Activated CD4-positive, alpha-beta T cell treated with anti-CD3 and anti-CD28 coated beads for 36 hours (primary cell): ENCODE data around the gene OPHN1. TPM values are rescaled to one million over a fixed set of nuclear protein-coding genes. Genes with fewer than 3 reads are reported as not detected.

Experiments
- ATAC-seq: fragments of 200-7000 bp; cut with Tn5 transposase; one replicate; pipeline ENCODE4 v1.10.0; 2021; ENCODE audit warnings: mild to moderate bottlenecking, moderate library complexity
- CTCF ChIA-PET: fragments of 350-600 bp; sonication (Branson Sonifier 250); formaldehyde crosslinking; loops from one replicate; lab custom pipeline; 2021; ENCODE audit warnings: antibody characterized with exemption; lab: Charles Lee
- POLR2A ChIA-PET: fragments of 350-600 bp; sonication (Branson Sonifier 250); formaldehyde crosslinking; loops from one replicate; lab custom pipeline; 2021; ENCODE audit warnings: antibody characterized with exemption, inconsistent platforms; lab: Charles Lee
- DNase-seq: peaks from one replicate; pipeline ENCODE4 v3.0.0-alpha.2; 2020
- H3K27ac Mint-ChIP-seq: one replicate; pipeline ENCODE4 v1.8.0; 2021; ENCODE audit warnings: mixed read lengths
- H3K27me3 Mint-ChIP-seq: one replicate; pipeline ENCODE4 v1.8.0; 2021; ENCODE audit warnings: mixed read lengths
- H3K36me3 Mint-ChIP-seq: one replicate; pipeline ENCODE4 v1.8.0; 2021; ENCODE audit warnings: low read depth, mixed read lengths
- H3K4me1 Mint-ChIP-seq: one replicate; pipeline ENCODE4 v1.8.0; 2021; ENCODE audit warnings: mixed read lengths
- H3K4me3 Mint-ChIP-seq: one replicate; pipeline ENCODE4 v1.8.0; 2021; ENCODE audit warnings: mild to moderate bottlenecking, moderate library complexity, mixed read lengths
- H3K9me3 Mint-ChIP-seq: one replicate; pipeline ENCODE4 v1.8.0; 2021; ENCODE audit warnings: low read depth, mixed read lengths
- intact Hi-C, 2 experiments: fragments of 100-400 bp; cut with DNase I in 1 of 2; cut with micrococcal nuclease in 1 of 2; formaldehyde crosslinking; loops; one replicate each; pipeline versions ENCODE4 v1.14.2 to v1.15.1; 2022 to 2024; cut with DNase I, micrococcal nuclease
- total RNA-seq, 2 experiments: library from RNA; stranded (reverse); gene quantifications; one replicate each; pipeline ENCODE4 v1.2.3, GENCODE V29; 2021

Gene OPHN1
- total RNA-seq, 2 experiments from 2014 or later: 0.04 to 0.07 TPM

GRCh38 chrX:68421636-68422035, 11.7 kb downstream of the OPHN1 start:
- Mint-ChIP-seq H3K9me3 (no peaks in the 10 kb centered on the region), H3K27ac (no peak overlapping the region), H3K4me1 (no peaks in the 10 kb centered on the region), H3K4me3 (no peak overlapping the region), H3K36me3 (no peaks in the 10 kb centered on the region), H3K27me3 (peaks cover 2% of the 10 kb centered on the region)
- ATAC-seq (no peak), DNase-seq (no peak)
- intact Hi-C loops: no loop called here
- ChIA-PET POLR2A (no interaction called here), CTCF (no interaction called here)

GRCh38 chrX:68420559-68420958, 12.7 kb downstream of the OPHN1 start:
- CTCF ChIA-PET: no interaction called here
- Mint-ChIP-seq H3K36me3 (no peaks in the 10 kb centered on the region), H3K9me3 (no peaks in the 10 kb centered on the region), H3K4me1 (no peaks in the 10 kb centered on the region), H3K4me3 (no peak overlapping the region), H3K27ac (no peak overlapping the region), H3K27me3 (peaks cover 2% of the 10 kb centered on the region)
- POLR2A ChIA-PET: no interaction called here
- DNase-seq: no peak
- intact Hi-C loops: no loop called here
- ATAC-seq: no peak

GRCh38 chrX:68419975-68420374, 13.3 kb downstream of the OPHN1 start:
- ChIA-PET POLR2A (no interaction called here), CTCF (no interaction called here)
- Mint-ChIP-seq H3K4me1 (no peaks in the 10 kb centered on the region), H3K27ac (no peak overlapping the region), H3K9me3 (no peaks in the 10 kb centered on the region), H3K36me3 (no peaks in the 10 kb centered on the region), H3K4me3 (no peak overlapping the region), H3K27me3 (peaks cover 2% of the 10 kb centered on the region)
- DNase-seq: no peak
- intact Hi-C loops: no loop called here
- ATAC-seq: no peak

DNA sequence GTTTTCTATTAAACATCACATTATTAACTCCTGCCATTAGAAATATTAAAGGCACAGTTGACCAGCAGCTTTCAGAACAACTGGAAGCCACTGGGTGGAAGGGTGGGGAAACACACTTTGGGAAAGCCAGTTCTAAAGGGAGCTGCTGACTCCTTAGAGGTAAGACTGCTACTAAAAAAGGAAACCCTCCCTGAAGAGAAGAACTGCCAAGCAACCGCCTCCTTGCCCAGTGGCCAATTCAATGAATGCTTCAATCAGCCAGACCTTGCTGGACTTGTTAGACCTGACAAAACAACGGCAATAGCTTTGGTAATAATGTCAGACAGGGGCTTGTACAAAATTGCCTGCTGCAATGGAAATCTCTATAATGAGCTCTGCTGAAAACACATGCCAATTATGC, 15.6 kb downstream of the OPHN1 start:
- ChIA-PET POLR2A (no interaction called here), CTCF (interaction anchor here (0.7 kb wide), 1 partner anchor 273 kb away, joined by 3 read pairs; no protein-coding TSS in a partner anchor)
- ATAC-seq (no peak), DNase-seq (no peak)
- no peak overlapping the region for H3K27ac Mint-ChIP-seq
- intact Hi-C loops: no loop called here
- no peaks in the 10 kb centered on the region for H3K9me3 Mint-ChIP-seq
- H3K27me3 Mint-ChIP-seq: peaks cover 2% of the 10 kb centered on the region
- no peaks in the 10 kb centered on the region for H3K36me3 Mint-ChIP-seq
- H3K4me3 Mint-ChIP-seq: no peak overlapping the region
- H3K4me1 Mint-ChIP-seq: no peaks in the 10 kb centered on the region

DNA sequence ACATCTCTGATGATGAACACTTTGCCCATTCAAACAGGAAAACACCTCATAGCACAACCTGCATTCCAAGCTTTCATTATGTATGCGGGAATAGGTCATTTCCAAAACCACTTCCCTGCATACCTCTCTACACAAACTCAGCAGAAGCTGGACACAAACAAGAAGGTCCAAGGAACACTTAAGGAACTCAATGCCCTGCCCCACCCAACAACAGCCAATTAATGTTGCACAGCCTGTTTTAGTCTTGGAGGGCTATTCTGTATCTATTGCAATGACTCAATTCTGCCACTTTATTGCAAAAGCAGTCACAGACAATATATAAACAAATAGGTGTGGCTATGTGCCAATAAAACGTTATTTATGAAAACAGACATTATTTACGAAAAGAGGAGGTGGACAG, 16.7 kb downstream of the OPHN1 start:
- POLR2A ChIA-PET: no interaction called here
- CTCF ChIA-PET: no interaction called here
- intact Hi-C loops: no loop called here
- Mint-ChIP-seq H3K27ac (no peak overlapping the region), H3K4me1 (no peaks in the 10 kb centered on the region), H3K36me3 (no peaks in the 10 kb centered on the region), H3K4me3 (no peak overlapping the region), H3K27me3 (peaks cover 2% of the 10 kb centered on the region), H3K9me3 (no peaks in the 10 kb centered on the region)
- ATAC-seq (no peak), DNase-seq (no peak)

DNA sequence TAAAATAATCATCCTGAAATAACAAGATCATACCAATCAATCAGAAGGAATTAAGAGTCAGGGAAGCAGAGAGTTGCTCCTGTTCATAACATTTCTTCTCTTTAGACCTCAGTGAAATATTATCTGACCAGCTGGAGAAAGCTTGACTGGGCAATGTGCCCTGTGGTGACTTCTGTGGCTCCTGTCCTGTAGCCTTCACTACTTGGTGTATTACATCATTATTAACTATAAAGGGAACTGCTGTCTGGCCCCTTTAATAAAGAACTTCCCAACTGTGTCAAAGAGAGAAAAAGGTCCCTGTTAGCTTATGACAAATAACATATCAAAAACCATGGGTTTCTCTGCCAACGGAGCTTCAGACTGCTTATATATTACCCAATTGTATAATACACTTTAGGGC, 18.0 kb downstream of the OPHN1 start:
- Mint-ChIP-seq H3K27ac (no peak overlapping the region), H3K9me3 (no peaks in the 10 kb centered on the region), H3K4me1 (no peaks in the 10 kb centered on the region), H3K36me3 (no peaks in the 10 kb centered on the region), H3K4me3 (no peak overlapping the region), H3K27me3 (peaks cover 2% of the 10 kb centered on the region)
- no peak for ATAC-seq
- POLR2A ChIA-PET: no interaction called here
- CTCF ChIA-PET: interaction anchor here (0.5 kb wide), 1 partner anchor 671 kb away, joined by 3 read pairs; no protein-coding TSS in a partner anchor
- DNase-seq: no peak
- intact Hi-C loops: no loop called here

DNA sequence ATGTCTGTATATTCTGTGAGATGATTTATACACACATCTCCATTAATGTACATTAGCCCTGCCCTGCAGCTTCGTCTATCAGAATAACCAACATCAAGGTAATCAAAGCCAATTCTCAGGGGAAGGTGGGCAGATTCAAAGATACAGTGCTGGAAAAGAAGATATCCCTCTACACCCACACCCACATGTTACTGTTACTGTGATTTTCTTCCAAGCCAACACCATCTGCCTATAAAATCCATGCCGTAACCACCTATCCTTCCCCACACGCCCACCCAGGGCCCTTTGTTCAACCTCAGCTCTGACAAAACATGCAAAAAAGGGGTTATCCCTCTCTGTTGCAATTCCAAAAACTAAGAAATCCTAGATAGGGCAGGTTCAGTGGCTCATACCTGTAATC, 20.0 kb downstream of the OPHN1 start:
- Mint-ChIP-seq H3K36me3 (no peaks in the 10 kb centered on the region), H3K9me3 (no peaks in the 10 kb centered on the region)

DNA sequence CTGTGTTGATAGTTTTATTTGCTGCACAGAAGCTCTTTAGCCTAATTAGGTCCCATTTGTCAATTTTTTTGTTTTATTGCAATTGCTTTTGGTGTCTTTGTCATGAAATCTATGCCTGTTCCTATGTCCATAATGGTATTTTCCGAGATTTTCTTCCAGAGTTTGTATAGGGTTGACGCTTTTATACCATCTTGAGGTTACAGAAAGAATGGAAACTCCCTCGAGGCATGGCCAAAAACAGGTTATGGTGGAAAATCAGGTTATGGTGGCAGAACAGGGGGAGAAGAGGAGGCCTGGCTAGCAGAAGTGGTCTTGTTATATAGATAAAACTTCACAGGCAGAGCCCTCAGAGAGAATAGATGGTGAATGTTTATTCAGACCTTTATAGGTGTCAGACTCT, 21.6 kb downstream of the OPHN1 start:
- Mint-ChIP-seq H3K36me3 (no peaks in the 10 kb centered on the region), H3K27ac (no peak overlapping the region), H3K27me3 (no peaks in the 10 kb centered on the region), H3K4me3 (no peak overlapping the region), H3K9me3 (no peaks in the 10 kb centered on the region), H3K4me1 (no peaks in the 10 kb centered on the region)
- DNase-seq (no peak), ATAC-seq (no peak)
- ChIA-PET POLR2A (no interaction called here), CTCF (no interaction called here)
- intact Hi-C loops: no loop called here

More for the DNA sequence above, 20.0 kb downstream of the OPHN1 start:
- Mint-ChIP-seq H3K27me3 (no peaks in the 10 kb centered on the region), H3K4me1 (no peaks in the 10 kb centered on the region), H3K4me3 (no peak overlapping the region), H3K27ac (no peak overlapping the region)
- no peak for DNase-seq
- ChIA-PET CTCF (no interaction called here), POLR2A (no interaction called here)
- no peak for ATAC-seq
- intact Hi-C loops: no loop called here

DNA sequence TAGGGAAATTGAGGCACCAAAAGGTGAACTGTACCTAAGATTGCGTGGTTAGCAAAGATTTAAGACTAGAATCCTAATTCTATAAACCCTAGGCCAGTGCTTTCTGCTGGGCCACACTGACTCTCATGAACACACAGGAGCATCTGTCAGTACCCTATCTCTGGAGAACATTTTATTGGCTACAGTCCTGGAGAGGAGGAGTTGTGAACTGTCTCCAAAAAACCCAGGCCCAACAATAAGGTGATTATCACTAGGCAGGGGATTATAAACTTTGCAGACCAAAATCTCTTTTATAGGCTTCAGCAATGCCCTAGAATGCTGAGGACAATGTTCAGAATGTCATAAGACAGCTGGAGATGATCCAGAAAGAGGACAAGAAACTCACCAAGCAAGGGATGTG, 24.1 kb downstream of the OPHN1 start:
- ChIA-PET CTCF (no interaction called here), POLR2A (no interaction called here)
- ATAC-seq: no peak
- no peaks in the 10 kb centered on the region for H3K36me3 Mint-ChIP-seq
- no peaks in the 10 kb centered on the region for H3K4me1 Mint-ChIP-seq
- no peaks in the 10 kb centered on the region for H3K27me3 Mint-ChIP-seq
- no peak overlapping the region for H3K4me3 Mint-ChIP-seq
- H3K9me3 Mint-ChIP-seq: no peaks in the 10 kb centered on the region
- intact Hi-C loops: no loop called here
- no peak overlapping the region for H3K27ac Mint-ChIP-seq
- no peak for DNase-seq

DNA sequence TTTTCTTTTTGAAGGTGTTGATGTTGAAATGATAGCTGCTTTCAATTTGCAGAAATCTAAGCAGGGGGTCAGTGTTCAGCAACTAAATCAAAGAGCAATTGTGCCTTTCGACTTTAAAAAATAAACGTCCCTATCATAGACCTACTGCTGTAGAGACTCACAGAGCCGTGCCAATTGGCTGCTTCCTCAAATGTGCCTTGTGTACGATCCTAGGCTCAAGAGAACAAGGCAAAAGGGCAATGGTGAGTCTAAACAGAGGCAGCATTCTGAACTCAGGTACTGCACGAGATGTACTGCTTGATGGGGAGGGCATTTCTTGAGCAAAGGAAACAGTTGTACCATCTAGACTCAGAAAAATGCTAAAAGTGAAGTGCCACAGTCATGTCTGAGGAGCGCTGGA, 29.8 kb downstream of the OPHN1 start:
- CTCF ChIA-PET: no interaction called here
- POLR2A ChIA-PET: no interaction called here
- Mint-ChIP-seq H3K27me3 (peaks cover 2% of the 10 kb centered on the region), H3K9me3 (no peaks in the 10 kb centered on the region), H3K27ac (no peak overlapping the region), H3K4me3 (no peak overlapping the region), H3K4me1 (no peaks in the 10 kb centered on the region), H3K36me3 (no peaks in the 10 kb centered on the region)
- no peak for DNase-seq
- no peak for ATAC-seq
- intact Hi-C loops: no loop called here

DNA sequence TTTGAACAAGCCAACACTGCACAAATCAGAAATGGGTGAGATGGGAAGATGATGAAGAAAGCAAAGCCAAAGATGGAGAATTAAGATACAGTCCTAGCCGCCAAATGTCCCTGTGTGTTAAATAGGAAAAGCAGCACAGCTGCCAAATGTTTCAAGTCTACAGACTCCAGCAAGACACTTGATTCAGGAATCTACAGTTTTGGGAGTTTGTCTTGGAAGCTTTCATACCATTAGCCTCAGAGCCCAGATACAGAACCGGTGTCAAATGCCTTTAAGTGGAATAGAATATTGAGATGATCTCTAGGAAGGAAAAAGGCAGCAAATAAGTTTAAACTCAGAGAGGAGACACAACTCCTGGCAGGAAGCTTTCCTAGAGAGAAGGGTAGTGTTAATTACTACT, 30.3 kb downstream of the OPHN1 start:
- ATAC-seq (no peak), DNase-seq (no peak)
- Mint-ChIP-seq H3K4me3 (no peak overlapping the region), H3K4me1 (no peaks in the 10 kb centered on the region), H3K36me3 (no peaks in the 10 kb centered on the region), H3K27me3 (peaks cover 2% of the 10 kb centered on the region), H3K27ac (no peak overlapping the region), H3K9me3 (no peaks in the 10 kb centered on the region)
- CTCF ChIA-PET: no interaction called here
- POLR2A ChIA-PET: no interaction called here
- intact Hi-C loops: no loop called here

- no peaks in the 10 kb centered on the region for H3K36me3 Mint-ChIP-seq
- CTCF ChIA-PET: no interaction called here
- no peak overlapping the region for H3K27ac Mint-ChIP-seq
- H3K27me3 Mint-ChIP-seq: peaks cover 2% of the 10 kb centered on the region
- H3K4me3 Mint-ChIP-seq: no peak overlapping the region
- H3K9me3 Mint-ChIP-seq: no peaks in the 10 kb centered on the region
- intact Hi-C loops: no loop called here
- POLR2A ChIA-PET: no interaction called here
- H3K4me1 Mint-ChIP-seq: no peaks in the 10 kb centered on the region
- DNase-seq: no peak
- no peak for ATAC-seq
Measured at GRCh38 chrX:68402094-68402493, 31.2 kb downstream of the OPHN1 start.

DNA sequence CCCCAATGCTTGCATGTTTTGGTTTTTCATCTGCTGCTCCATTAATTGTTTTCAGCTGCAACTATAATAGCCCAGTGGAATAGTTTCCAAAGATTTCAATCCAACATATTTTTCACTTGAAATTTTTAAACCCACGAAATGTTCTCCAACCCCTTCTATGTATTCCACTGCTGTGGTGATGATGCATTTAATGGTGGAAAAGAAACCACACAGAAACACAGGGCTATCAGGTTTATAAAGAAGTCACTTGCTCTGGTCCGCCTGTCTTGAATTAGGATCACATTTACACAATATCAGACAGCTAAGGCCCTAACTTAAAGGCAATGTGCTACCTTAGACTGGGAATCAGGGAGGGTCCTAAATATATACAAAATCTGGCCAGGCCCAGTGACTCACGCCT, 35.0 kb downstream of the OPHN1 start:
- Mint-ChIP-seq H3K27ac (no peak overlapping the region), H3K4me3 (no peak overlapping the region), H3K36me3 (no peaks in the 10 kb centered on the region), H3K9me3 (no peaks in the 10 kb centered on the region), H3K4me1 (no peaks in the 10 kb centered on the region), H3K27me3 (peaks cover 2% of the 10 kb centered on the region)
- DNase-seq (no peak), ATAC-seq (no peak)
- ChIA-PET POLR2A (no interaction called here), CTCF (no interaction called here)
- intact Hi-C loops: no loop called here
